Endometrial microvascular endothelial cells (primary cell): ENCODE data around the gene PTAR1. TPM values are rescaled to one million over a fixed set of nuclear protein-coding genes. Genes with fewer than 3 reads are reported as not detected.

Experiments
- in situ Hi-C: cut with HindIII; loops from 2 replicates; pipeline ENCODE4 v1.10.0; 2017; ENCODE audit warnings: low sequenced_read_pairs, low pct_unique_long_range_greater_than_20kb; ENCODE audit errors: inconsistent ontology term
- total RNA-seq: library from RNA; depleted of rRNA; stranded (reverse); fragments of >200 nt; gene quantifications from one replicate; pipeline ENCODE4 v1.2.3, GENCODE V29; 2015; ENCODE audit errors: inconsistent ontology term

PTAR1 gene
- total RNA-seq, 1 donor from 2014 or later, result 43.3 TPM

- in situ Hi-C loops, result no loop called here
Observed at GRCh38 chr9:69757996-69758675, 1.7 kb downstream of the PTAR1 start.

- in situ Hi-C loops, result no loop called here
Observed at GRCh38 chr9:69755205-69755604, 4.6 kb downstream of the PTAR1 start.

GRCh38 chr9:69753830-69754229 is 6.0 kb downstream of the PTAR1 start:
- in situ Hi-C loops, result no loop called here

GRCh38 chr9:69750085-69750484 is 9.7 kb downstream of the PTAR1 start:
- in situ Hi-C loops, result no loop called here

GRCh38 chr9:69748304-69748703 is 11.5 kb downstream of the PTAR1 start:
- in situ Hi-C loops, result no loop called here

- in situ Hi-C loops, result no loop called here
Observed at GRCh38 chr9:69746859-69747560, 12.8 kb downstream of the PTAR1 start.

- in situ Hi-C loops, result no loop called here
Observed at GRCh38 chr9:69745716-69746437, 13.9 kb downstream of the PTAR1 start.

GRCh38 chr9:69744688-69745380 is 15.0 kb downstream of the PTAR1 start:
- in situ Hi-C loops, result no loop called here

- in situ Hi-C loops, result no loop called here
Observed at GRCh38 chr9:69743930-69744329, 15.9 kb downstream of the PTAR1 start.

- in situ Hi-C loops, result no loop called here
Observed at GRCh38 chr9:69740872-69741505, 18.8 kb downstream of the PTAR1 start.

GRCh38 chr9:69731348-69731747 is 28.5 kb downstream of the PTAR1 start:
- in situ Hi-C loops, result no loop called here

- in situ Hi-C loops, result no loop called here
Observed at GRCh38 chr9:69719983-69720382, 39.8 kb downstream of the PTAR1 start.

GRCh38 chr9:69719367-69719766 is 40.4 kb downstream of the PTAR1 start:
- in situ Hi-C loops, result no loop called here

GRCh38 chr9:69718218-69718617 is 41.6 kb downstream of the PTAR1 start:
- in situ Hi-C loops, result no loop called here

GRCh38 chr9:69715825-69716224 is 44.0 kb downstream of the PTAR1 start:
- in situ Hi-C loops, result no loop called here

GRCh38 chr9:69715096-69715495 is 44.7 kb downstream of the PTAR1 start:
- in situ Hi-C loops, result no loop called here

- in situ Hi-C loops, result no loop called here
Observed at GRCh38 chr9:69697475-69697874, 62.3 kb downstream of the PTAR1 start.

GRCh38 chr9:69696802-69697201 is 63.0 kb downstream of the PTAR1 start:
- in situ Hi-C loops, result no loop called here

- in situ Hi-C loops, result no loop called here
Observed at GRCh38 chr9:69689991-69690538, 69.7 kb downstream of the PTAR1 start.
